Thyroid gland (tissue), 4 donors: ENCODE results near the gene SLC35F1. TPM values are rescaled to one million over a fixed set of nuclear protein-coding genes. Genes with fewer than 3 reads are reported as not detected.
A peak's percentile ranks its signal among the peaks of the same experiment; 100 is the strongest.

Experiments used
- DNase-seq, 2 donors: peaks; one replicate each; pipeline ENCODE4 v3.0.0-alpha.2; 2019
- H3K27ac ChIP-seq, 3 donors: fragments of 200-600 bp; sonication (generic); 1 replicate in 2 of 3; 2 replicates in 1 of 3; pipeline ENCODE4 v1.5.1; 2016 to 2019; ENCODE audit warnings: mild to moderate bottlenecking in 1 of 3, moderate library complexity in 1 of 3
- H3K27me3 ChIP-seq: fragments of 200-600 bp; sonication (generic); one replicate; pipeline ENCODE4 v1.5.1; 2019
- H3K36me3 ChIP-seq, 2 donors: fragments of 200-600 bp; sonication (generic); one replicate each; pipeline ENCODE4 v1.5.1; 2016 to 2019
- H3K4me1 ChIP-seq, 2 donors: fragments of 200-600 bp; sonication (generic); one replicate each; pipeline ENCODE4 v1.5.1; 2017 to 2019
- H3K4me3 ChIP-seq, 3 donors: fragments of 200-600 bp; sonication (generic); replicated peaks in 1 of 3; 1 replicate in 2 of 3; 2 replicates in 1 of 3; pipeline ENCODE4 v1.5.1; 2016; ENCODE audit warnings: mild to moderate bottlenecking in 1 of 3
- H3K9me3 ChIP-seq: fragments of 200-600 bp; sonication (generic); one replicate; pipeline ENCODE4 v1.5.1; 2017
- POLR2A ChIP-seq, 2 donors: fragments of 450-650 bp; IDR thresholded peaks; one replicate each; pipeline ENCODE4 v1.6.1; 2017; ENCODE audit warnings: antibody characterized with exemption in 2 of 2, mild to moderate bottlenecking in 2 of 2, moderate library complexity in 1 of 2
- WGBS, 2 donors: methylation state at CpG; one replicate each; pipeline ENCODE4 v1.1.5; 2017; 5-methylcytosine and 5-hydroxymethylcytosine counted together
- intact Hi-C: fragments of 100-400 bp; cut with DNase I; formaldehyde crosslinking; loops from one replicate; pipeline ENCODE4 v1.15.1; 2023
- total RNA-seq, 4 donors: library from RNA; depleted of rRNA; stranded (reverse); fragments of >200 nt; gene quantifications; one replicate each; pipeline ENCODE4 v1.2.3, GENCODE V29; 2016
- TF ChIP-seq, protein P1 (sequence below), 6 experiments: fragments of 200-600 bp in 3 of 6; fragments of 450-650 bp in 3 of 6; sonication (generic) in 3 of 6; IDR thresholded peaks; one replicate each; pipeline ENCODE4 v1.5.1; 2016 to 2019; ENCODE audit warnings: antibody characterized with exemption in 6 of 6, mild to moderate bottlenecking in 2 of 6, inconsistent platforms in 1 of 6, moderate library complexity in 1 of 6

Gene SLC35F1
- total RNA-seq, 4 donors from 2014 or later: 0.54 to 5.5 (median 1.4) TPM

DNA sequence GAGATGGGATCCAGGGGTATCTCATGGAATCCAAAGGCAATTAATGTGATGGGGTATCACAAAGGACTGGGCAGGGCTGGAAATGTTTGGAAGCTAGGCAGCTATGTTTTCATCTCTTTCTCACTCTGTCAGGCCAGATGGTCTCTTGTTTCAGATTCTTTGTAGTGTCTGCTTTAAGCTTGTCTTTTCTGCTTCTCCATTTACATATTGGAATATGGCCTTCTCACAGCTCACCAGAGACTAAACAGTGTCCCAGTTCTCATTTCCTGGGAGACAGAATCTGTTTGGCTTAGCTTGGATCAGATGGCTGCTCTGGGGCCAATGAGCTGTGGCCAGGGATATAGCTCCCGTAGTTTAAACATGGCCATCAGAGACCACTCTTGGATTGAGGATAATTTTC lies 78.9 kb downstream of the SLC35F1 start:
- Histone ChIP-seq H3K9me3 (no peaks in the 10 kb centered on the region), H3K4me1 (peaks cover 10 to 11% of the 10 kb centered on the region in 2 donors), H3K27ac (peak overlapping the region; percentile 64 to 82 (median 71)), H3K36me3 (no peaks in the 10 kb centered on the region), H3K27me3 (no peaks in the 10 kb centered on the region), H3K4me3 (no peak overlapping the region)
- intact Hi-C loops: no loop called here
- 17 to 27% methylated on average over 1 of the region's 1 CpG for WGBS, 2 donors
- DNase-seq: peak in 1 of 2 donors; percentile 9
- no peak for TF ChIP-seq POLR2A (IDR thresholded peaks at IDR 0.05)
- TF ChIP-seq, protein P1, sequence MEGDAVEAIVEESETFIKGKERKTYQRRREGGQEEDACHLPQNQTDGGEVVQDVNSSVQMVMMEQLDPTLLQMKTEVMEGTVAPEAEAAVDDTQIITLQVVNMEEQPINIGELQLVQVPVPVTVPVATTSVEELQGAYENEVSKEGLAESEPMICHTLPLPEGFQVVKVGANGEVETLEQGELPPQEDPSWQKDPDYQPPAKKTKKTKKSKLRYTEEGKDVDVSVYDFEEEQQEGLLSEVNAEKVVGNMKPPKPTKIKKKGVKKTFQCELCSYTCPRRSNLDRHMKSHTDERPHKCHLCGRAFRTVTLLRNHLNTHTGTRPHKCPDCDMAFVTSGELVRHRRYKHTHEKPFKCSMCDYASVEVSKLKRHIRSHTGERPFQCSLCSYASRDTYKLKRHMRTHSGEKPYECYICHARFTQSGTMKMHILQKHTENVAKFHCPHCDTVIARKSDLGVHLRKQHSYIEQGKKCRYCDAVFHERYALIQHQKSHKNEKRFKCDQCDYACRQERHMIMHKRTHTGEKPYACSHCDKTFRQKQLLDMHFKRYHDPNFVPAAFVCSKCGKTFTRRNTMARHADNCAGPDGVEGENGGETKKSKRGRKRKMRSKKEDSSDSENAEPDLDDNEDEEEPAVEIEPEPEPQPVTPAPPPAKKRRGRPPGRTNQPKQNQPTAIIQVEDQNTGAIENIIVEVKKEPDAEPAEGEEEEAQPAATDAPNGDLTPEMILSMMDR (IDR thresholded peaks at IDR 0.05): no peak

DNA sequence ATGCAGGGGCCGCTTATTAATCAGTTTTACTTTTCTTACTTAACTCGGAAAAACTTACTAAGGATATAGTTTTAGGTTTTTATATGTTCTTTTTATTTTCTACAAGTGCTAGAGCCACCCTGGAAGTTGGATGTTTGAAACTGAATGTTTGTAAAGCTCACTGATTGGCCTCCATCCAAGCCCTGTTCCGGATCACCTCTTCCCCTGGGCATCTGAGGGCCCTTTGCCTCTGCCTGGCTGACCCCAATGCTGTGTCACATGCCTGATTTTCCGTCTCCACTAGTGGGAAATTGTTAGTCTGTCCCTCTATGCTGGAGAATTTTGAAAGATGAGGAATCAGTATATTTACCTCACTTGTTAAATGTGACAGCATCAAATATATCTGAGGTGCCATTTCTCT lies 79.3 kb downstream of the SLC35F1 start:
- Histone ChIP-seq H3K27ac (peak overlapping the region; percentile 65 to 82 (median 71)), H3K36me3 (no peaks in the 10 kb centered on the region), H3K4me3 (no peak overlapping the region), H3K27me3 (no peaks in the 10 kb centered on the region), H3K9me3 (no peaks in the 10 kb centered on the region), H3K4me1 (peaks cover 10 to 11% of the 10 kb centered on the region in 2 donors)
- intact Hi-C loops: no loop called here
- peak; percentile 93 for DNase-seq
- no peak for TF ChIP-seq POLR2A (IDR thresholded peaks at IDR 0.05)
- TF ChIP-seq, protein P1 (IDR thresholded peaks at IDR 0.05): peak in 1 of 6 experiments; percentile 11
- whole genome bisulfite sequencing, 2 donors: 18 to 29% methylated on average over 4 of the region's 4 CpGs

DNA sequence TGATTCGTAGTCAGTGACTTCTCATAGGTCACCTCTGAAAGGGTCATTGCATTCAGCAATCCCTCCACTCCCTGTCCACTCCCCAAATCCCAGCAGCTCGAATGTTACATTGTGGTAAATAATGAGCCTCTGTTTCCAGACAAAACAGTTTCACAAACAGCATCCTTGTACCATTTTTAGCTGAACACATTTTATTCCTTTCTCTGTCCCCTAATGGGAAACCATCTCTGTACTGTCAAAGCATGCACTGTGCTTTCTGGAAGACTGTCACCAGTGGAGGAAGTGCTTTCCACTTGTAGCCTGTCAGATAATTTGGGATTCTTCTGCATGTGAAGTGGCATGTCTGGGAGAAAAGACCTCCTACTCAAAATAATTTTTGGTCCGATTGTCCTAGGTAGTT lies 82.0 kb downstream of the SLC35F1 start:
- Histone ChIP-seq H3K27me3 (no peaks in the 10 kb centered on the region), H3K9me3 (no peaks in the 10 kb centered on the region), H3K4me1 (peaks cover 10 to 11% of the 10 kb centered on the region in 2 donors), H3K36me3 (no peaks in the 10 kb centered on the region), H3K27ac (no peak overlapping the region), H3K4me3 (no peak overlapping the region)
- intact Hi-C loops: no loop called here
- TF ChIP-seq, protein P1 (IDR thresholded peaks at IDR 0.05): no peak
- no peak for TF ChIP-seq POLR2A (IDR thresholded peaks at IDR 0.05)
- DNase-seq: no peak
- WGBS, 2 donors: 87 to 91% methylated on average over 3 of the region's 3 CpGs

DNA sequence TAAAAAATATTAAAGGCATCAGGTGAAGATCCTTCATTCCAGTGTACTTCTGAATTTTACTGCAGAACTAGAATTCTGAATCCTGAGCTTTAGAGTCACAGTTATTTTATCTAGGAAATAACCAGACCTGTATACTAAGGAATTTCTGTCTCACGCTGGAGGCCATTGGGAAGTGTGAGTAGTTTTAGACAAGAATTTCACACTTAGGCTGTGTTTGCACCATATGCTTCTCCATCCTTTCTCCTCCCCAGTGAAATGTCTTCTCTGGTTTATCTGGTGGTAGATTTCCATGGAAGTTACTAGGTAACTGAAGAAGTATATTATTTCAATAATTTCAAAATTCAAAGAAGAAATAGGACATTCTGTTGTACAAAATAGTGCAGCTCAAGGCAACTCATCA lies 83.1 kb downstream of the SLC35F1 start:
- 78 to 82% methylated on average over 1 of the region's 1 CpG for WGBS, 2 donors
- no peaks in the 10 kb centered on the region for H3K27me3 ChIP-seq
- H3K4me1 ChIP-seq: peaks cover 10 to 11% of the 10 kb centered on the region in 2 donors
- no peaks in the 10 kb centered on the region for H3K9me3 ChIP-seq
- H3K4me3 ChIP-seq: no peak overlapping the region
- intact Hi-C loops: no loop called here
- no peaks in the 10 kb centered on the region for H3K36me3 ChIP-seq
- no peak for DNase-seq
- TF ChIP-seq, protein P1 (IDR thresholded peaks at IDR 0.05): no peak
- TF ChIP-seq POLR2A (IDR thresholded peaks at IDR 0.05): no peak
- H3K27ac ChIP-seq: no peak overlapping the region

DNA sequence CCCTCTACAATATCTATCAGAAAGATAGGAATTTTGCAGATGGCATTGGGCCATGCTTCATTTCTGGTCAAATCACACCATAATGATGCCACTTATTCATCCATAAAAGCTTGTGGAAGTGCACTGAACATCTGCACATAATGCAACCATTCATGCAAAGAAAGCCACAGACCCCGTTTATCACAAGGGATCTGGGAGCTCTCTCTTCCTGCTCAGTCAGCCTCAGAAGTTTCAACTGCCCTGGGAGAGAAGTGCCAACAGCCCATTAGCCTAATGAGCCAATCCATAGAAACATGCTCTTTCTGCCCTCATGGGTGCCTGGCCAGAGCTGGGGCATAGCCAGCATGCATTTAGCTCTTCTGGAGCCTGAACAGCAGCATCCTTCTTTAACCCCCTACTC lies 85.8 kb downstream of the SLC35F1 start:
- H3K4me1 ChIP-seq: no peaks in the 10 kb centered on the region
- H3K27ac ChIP-seq: no peak overlapping the region
- H3K27me3 ChIP-seq: no peaks in the 10 kb centered on the region
- intact Hi-C loops: no loop called here
- H3K4me3 ChIP-seq: no peak overlapping the region
- no peak for DNase-seq
- H3K36me3 ChIP-seq: no peaks in the 10 kb centered on the region
- no peaks in the 10 kb centered on the region for H3K9me3 ChIP-seq
- 15 to 29% methylated on average over 1 of the region's 1 CpG for WGBS, 2 donors
- no peak for TF ChIP-seq POLR2A (IDR thresholded peaks at IDR 0.05)
- TF ChIP-seq, protein P1 (IDR thresholded peaks at IDR 0.05): no peak
